Heart left ventricle (tissue), 16 donors: Measurements from ENCODE around the gene TEK. TPM values are rescaled to one million over a fixed set of nuclear protein-coding genes. Genes with fewer than 3 reads are reported as not detected.
A peak's percentile ranks its signal among the peaks of the same experiment; 100 is the strongest.
"Not testable (repeated sequence)": the region's sequence is repeated elsewhere in the genome, so short reads cannot be mapped to it uniquely, and the experiment has no call there.

ENCODE experiments used
- ATAC-seq, 4 donors: fragments of 200-7000 bp; cut with Tn5 transposase; one replicate each; pipeline ENCODE4 v1.9.1; 2020 to 2022; ENCODE audit warnings: moderate library complexity in 4 of 4, mild to moderate bottlenecking in 3 of 4, moderate number of reproducible peaks in 1 of 4
- DNase-seq, 5 donors: peaks; one replicate each; pipeline ENCODE4 v3.0.0-alpha.2; 2020
- H3K27ac ChIP-seq, 12 donors: fragments of 200-600 bp; sonication (generic) in 4 of 12; one replicate each; pipeline versions ENCODE4 v1.5.0 to v1.8.0; 2016 to 2022; ENCODE audit warnings: mild to moderate bottlenecking in 2 of 12
- H3K27me3 ChIP-seq, 9 donors: fragments of 200-600 bp; sonication (generic) in 2 of 9; one replicate each; pipeline versions ENCODE4 v1.5.1 to v1.8.0; 2016 to 2022; ENCODE audit warnings: mild to moderate bottlenecking in 3 of 9
- H3K36me3 ChIP-seq, 9 donors: fragments of 200-600 bp; sonication (generic) in 2 of 9; one replicate each; pipeline versions ENCODE4 v1.5.0 to v1.8.0; 2018 to 2022; ENCODE audit warnings: mild to moderate bottlenecking in 2 of 9
- H3K4me1 ChIP-seq, 12 donors: fragments of 200-600 bp; sonication (generic) in 4 of 12; one replicate each; pipeline versions ENCODE4 v1.5.0 to v1.8.0; 2016 to 2022; ENCODE audit warnings: mild to moderate bottlenecking in 3 of 12
- H3K4me3 ChIP-seq, 12 donors: fragments of 200-600 bp; sonication (generic) in 4 of 12; one replicate each; pipeline versions ENCODE4 v1.5.0 to v1.8.0; 2017 to 2022; ENCODE audit warnings: mild to moderate bottlenecking in 9 of 12, moderate library complexity in 4 of 12
- H3K9me3 ChIP-seq, 12 donors: fragments of 200-600 bp; sonication (generic) in 4 of 12; one replicate each; pipeline versions ENCODE4 v1.5.0 to v1.8.0; 2016 to 2022; ENCODE audit warnings: mild to moderate bottlenecking in 1 of 12
- CTCF ChIP-seq, 12 donors: fragments of 200-600 bp; sonication (generic) in 4 of 12; IDR thresholded peaks; one replicate each; pipeline versions ENCODE4 v1.5.0 to v1.8.0; 2018 to 2022; ENCODE audit warnings: antibody characterized with exemption in 12 of 12, mild to moderate bottlenecking in 5 of 12
- POLR2A ChIP-seq, 2 donors: fragments of 450-650 bp; IDR thresholded peaks; one replicate each; pipeline ENCODE4 v1.6.1; 2017; ENCODE audit warnings: antibody characterized with exemption in 2 of 2, mild to moderate bottlenecking in 2 of 2, moderate library complexity in 2 of 2
- WGBS, 4 donors: extraction: QIAGEN DNeasy Blood & Tissue Kit in 2 of 4; methylation state at CpG; one replicate each; pipeline versions ENCODE4 v1.1.5 to v1.1.7; 2013 to 2018; 5-methylcytosine and 5-hydroxymethylcytosine counted together
- intact Hi-C, 10 donors: fragments of 100-400 bp; cut with DNase I; formaldehyde crosslinking; loops; one replicate each; pipeline versions ENCODE4 v1.11.1 to v1.14.2; 2022
- polyA plus RNA-seq, 2 donors: library from polyadenylated mRNA; stranded (reverse); fragments of 200-250 nt; gene quantifications; one replicate each; pipeline ENCODE4 v1.2.3, GENCODE V29; 2013
- total RNA-seq, 9 donors: library from RNA; depleted of rRNA in 2 of 9; stranded (reverse); fragments of >200 nt in 2 of 9; fragmentation: NEBNext Ultra II Directional in 3 of 9; extraction: Animal tissue kit (Norgen Biotek cat#: 25700) in 3 of 9; gene quantifications; one replicate each; pipeline versions ENCODE4 v1.1.0 to v1.2.4, GENCODE V29; 2016 to 2023
- donor health status: ischemic (EF 13 %, LVEDD 7.1; RV severe dilation, severe dysfunction).
- donor health status: healthy with polysubstance abuse.
- donor health status: DM: no; HTN: yes; CAD: no.
- donor health status: DM: no; HTN: no; CAD: no.
- donor health status: ischemic (EF 25% LVEDD 6.9; RV normal size, moderate dysfunction).
- donor health status: ischemic (EF 25% LVEDD 5.7; RV mildly dilated, moderate dysfunction).
- donor health status: healthy.
- donor health status: DM: yes; HTN: yes; CAD: no.
- donor health status: ischemic (EF 35%, LVEDD 5.7; RV mildly dilated, moderate dysfunction).
- donor health status: nonischemic (EF 11% LVEDD 7.7; RV severe dilation, severe dysfunction).
- donor health status: DM: yes; HTN: yes; CAD: no.
- donor health status: PGD.
- donor health status: ischemic (EF 29% LVEDD 5.4; RV normal size, mild dysfunction).
- donor health status: nonischemic (EF 23%, LVEDD 6.1; RV moderate dilation, normal function).

TEK gene
- total and polyA plus RNA-seq, 11 donors: 6.4 to 36.5 (median 19.0) TPM

- no peak for DNase-seq
- intact Hi-C loops: no loop called here
- no peaks in the 10 kb centered on the region for H3K27me3 ChIP-seq
- TF ChIP-seq POLR2A (IDR thresholded peaks at IDR 0.05) (no peak), CTCF (IDR thresholded peaks at IDR 0.05) (no peak)
- H3K9me3 ChIP-seq: no peaks in the 10 kb centered on the region
- 94 to 97% (median 96%) methylated on average over 14 of the region's 14 CpGs for WGBS, 4 donors
- H3K36me3 ChIP-seq: peaks cover 0 to 78% (median 5%) of the 10 kb centered on the region in 9 donors
- no peaks in the 10 kb centered on the region for H3K4me1 ChIP-seq
- ATAC-seq: no peak
- no peak overlapping the region for H3K27ac ChIP-seq
- H3K4me3 ChIP-seq: no peak overlapping the region
These were observed 103.6 kb downstream of the TEK start for GRCh38 chr9:27212621-27213020.

- H3K4me3 ChIP-seq: no peak overlapping the region
- no peak overlapping the region for H3K27ac ChIP-seq
- H3K9me3 ChIP-seq: peaks cover 0 to 49% (median 4%) of the 10 kb centered on the region in 12 donors
- ATAC-seq (no peak), DNase-seq (no peak)
- peaks cover 0 to 69% (median 8%) of the 10 kb centered on the region in 9 donors for H3K36me3 ChIP-seq
- H3K27me3 ChIP-seq: no peaks in the 10 kb centered on the region
- 96 to 97% (median 96%) methylated on average over 4 of the region's 4 CpGs for WGBS, 4 donors
- intact Hi-C loops: no loop called here
- TF ChIP-seq POLR2A (IDR thresholded peaks at IDR 0.05): no peak
- no peak for TF ChIP-seq CTCF (IDR thresholded peaks at IDR 0.05)
- no peaks in the 10 kb centered on the region for H3K4me1 ChIP-seq
These were observed 118.2 kb downstream of the TEK start for GRCh38 chr9:27227192-27227591.

- 79 to 86% (median 81%) methylated on average over 8 to 12 of the region's 12 CpGs for WGBS, 4 donors
- H3K9me3 ChIP-seq: peaks cover 0 to 59% (median 20%) of the 10 kb centered on the region in 12 donors
- not testable (repeated sequence) for H3K27me3 ChIP-seq, H3K36me3 ChIP-seq, H3K4me1 ChIP-seq, H3K27ac ChIP-seq, H3K4me3 ChIP-seq, ATAC-seq, DNase-seq
- intact Hi-C loops: loop anchor here in 1 of 10 donors (10.0 kb wide), 1 partner anchor 55 kb away; the partner anchor contains the start of gene EQTN
These were observed 130.6 kb downstream of the TEK start for GRCh38 chr9:27239648-27240047.

- intact Hi-C loops: no loop called here
- ATAC-seq (peak in 3 of 4 donors; percentile 34 to 69 (median 39)), DNase-seq (no peak)
- TF ChIP-seq POLR2A (IDR thresholded peaks at IDR 0.05) (no peak), CTCF (IDR thresholded peaks at IDR 0.05) (peak in 10 of 12 donors; percentile 26 to 58 (median 46))
- Histone ChIP-seq H3K36me3 (no peaks in the 10 kb centered on the region), H3K27ac (no peak overlapping the region), H3K4me3 (no peak overlapping the region), H3K9me3 (peaks cover 0 to 8% (median 0%) of the 10 kb centered on the region in 12 donors), H3K4me1 (no peaks in the 10 kb centered on the region), H3K27me3 (no peaks in the 10 kb centered on the region)
- 0 to 30% (median 14%) methylated on average over 2 of the region's 2 CpGs for WGBS, 4 donors
These were observed 138.7 kb downstream of the TEK start for GRCh38 chr9:27247756-27248155.

- Histone ChIP-seq H3K27ac (no peak overlapping the region), H3K36me3 (no peaks in the 10 kb centered on the region), H3K4me3 (no peak overlapping the region), H3K9me3 (peaks cover 0 to under 1% (median 0%) of the 10 kb centered on the region in 12 donors), H3K4me1 (no peaks in the 10 kb centered on the region), H3K27me3 (no peaks in the 10 kb centered on the region)
- ATAC-seq (no peak), DNase-seq (no peak)
- TF ChIP-seq CTCF (IDR thresholded peaks at IDR 0.05): no peak
- no peak for TF ChIP-seq POLR2A (IDR thresholded peaks at IDR 0.05)
- intact Hi-C loops: no loop called here
These were observed 139.7 kb downstream of the TEK start for GRCh38 chr9:27248702-27249101.
